Right lobe of liver (tissue), 4 donors: ENCODE results near the gene HDAC4.

Source experiments
- POLR2A ChIP-seq: fragments of 450-650 bp; IDR thresholded peaks from one replicate; pipeline ENCODE4 v1.6.1; 2017; ENCODE audit warnings: antibody characterized with exemption, mild to moderate bottlenecking
- TF ChIP-seq, protein P1 (sequence below), 4 donors: fragments of 200-600 bp in 3 of 4; fragments of 450-650 bp in 1 of 4; IDR thresholded peaks; one replicate each; pipeline versions ENCODE4 v1.5.1 to v1.8.0; 2016 to 2022; ENCODE audit warnings: antibody characterized with exemption in 4 of 4, mild to moderate bottlenecking in 2 of 4
- donor health status: DM: no; HTN: no; CAD: no.
- donor health status: DM: no; HTN: no; CAD: no.
- donor health status: DM: no; HTN: yes; CAD: no.

DNA sequence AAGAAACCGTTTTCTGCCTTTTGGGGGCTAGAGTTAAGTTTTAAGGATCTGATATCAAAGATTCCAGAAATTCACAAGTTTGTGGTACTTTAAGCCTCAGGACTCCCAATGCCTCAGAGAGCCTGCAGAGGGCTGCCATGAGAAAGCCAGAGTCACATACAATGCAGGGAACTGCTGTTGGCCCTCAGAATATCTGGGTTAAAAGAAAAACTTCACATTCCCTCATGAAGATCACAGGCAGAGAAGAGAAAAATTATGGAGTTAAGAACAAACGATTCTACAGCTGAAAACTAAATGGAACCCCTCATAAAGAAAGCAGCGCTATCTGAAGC lies 39.5 kb downstream of the HDAC4 start:
- TF ChIP-seq, protein P1, sequence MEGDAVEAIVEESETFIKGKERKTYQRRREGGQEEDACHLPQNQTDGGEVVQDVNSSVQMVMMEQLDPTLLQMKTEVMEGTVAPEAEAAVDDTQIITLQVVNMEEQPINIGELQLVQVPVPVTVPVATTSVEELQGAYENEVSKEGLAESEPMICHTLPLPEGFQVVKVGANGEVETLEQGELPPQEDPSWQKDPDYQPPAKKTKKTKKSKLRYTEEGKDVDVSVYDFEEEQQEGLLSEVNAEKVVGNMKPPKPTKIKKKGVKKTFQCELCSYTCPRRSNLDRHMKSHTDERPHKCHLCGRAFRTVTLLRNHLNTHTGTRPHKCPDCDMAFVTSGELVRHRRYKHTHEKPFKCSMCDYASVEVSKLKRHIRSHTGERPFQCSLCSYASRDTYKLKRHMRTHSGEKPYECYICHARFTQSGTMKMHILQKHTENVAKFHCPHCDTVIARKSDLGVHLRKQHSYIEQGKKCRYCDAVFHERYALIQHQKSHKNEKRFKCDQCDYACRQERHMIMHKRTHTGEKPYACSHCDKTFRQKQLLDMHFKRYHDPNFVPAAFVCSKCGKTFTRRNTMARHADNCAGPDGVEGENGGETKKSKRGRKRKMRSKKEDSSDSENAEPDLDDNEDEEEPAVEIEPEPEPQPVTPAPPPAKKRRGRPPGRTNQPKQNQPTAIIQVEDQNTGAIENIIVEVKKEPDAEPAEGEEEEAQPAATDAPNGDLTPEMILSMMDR (IDR thresholded peaks at IDR 0.05) = no peak
- no peak for TF ChIP-seq POLR2A
